ENCODE data around the gene BCL2L12.
"Not testable (repeated sequence)": the region's sequence is repeated elsewhere in the genome, so short reads cannot be mapped to it uniquely, and the experiment has no call there.

Gene BCL2L12

DNA sequence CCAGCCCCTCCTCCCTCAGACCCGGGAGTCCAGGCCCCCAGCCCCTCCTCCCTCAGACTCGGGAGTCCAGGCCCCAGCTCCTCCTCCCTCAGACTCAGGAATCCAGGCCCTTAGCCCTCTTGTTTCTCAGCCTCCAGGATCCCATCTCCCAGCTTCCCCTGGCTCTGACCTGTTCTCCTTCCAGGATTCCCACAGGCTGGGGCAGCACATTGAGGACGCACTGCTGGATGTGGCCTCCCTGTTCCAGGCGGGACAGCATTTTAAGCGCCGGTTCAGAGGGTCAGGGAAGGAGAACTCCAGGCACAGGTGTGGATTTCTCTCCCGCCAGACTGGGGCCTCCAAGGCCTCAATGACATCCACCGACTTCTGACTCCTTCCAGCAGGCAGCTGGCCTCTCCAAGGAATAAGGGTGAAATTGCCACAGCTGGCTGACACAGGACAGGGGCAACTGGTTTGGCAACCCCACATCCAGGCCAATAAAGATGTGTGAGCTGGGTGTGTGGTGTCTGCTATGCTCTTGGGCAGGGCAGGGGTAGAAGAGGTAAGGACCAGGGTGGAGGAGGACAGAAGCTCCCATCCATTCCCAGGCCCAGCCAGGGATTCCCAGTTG is 47.6 kb downstream of the BCL2L12 start:
- no peak for DNase-seq

- DNase-seq, result peak; percentile 12
Measured at GRCh38 chr19:49716154-49716553, 50.4 kb downstream of the BCL2L12 start.

GRCh38 chr19:49718511-49718910 is 52.8 kb downstream of the BCL2L12 start:
- no peak for DNase-seq

DNA sequence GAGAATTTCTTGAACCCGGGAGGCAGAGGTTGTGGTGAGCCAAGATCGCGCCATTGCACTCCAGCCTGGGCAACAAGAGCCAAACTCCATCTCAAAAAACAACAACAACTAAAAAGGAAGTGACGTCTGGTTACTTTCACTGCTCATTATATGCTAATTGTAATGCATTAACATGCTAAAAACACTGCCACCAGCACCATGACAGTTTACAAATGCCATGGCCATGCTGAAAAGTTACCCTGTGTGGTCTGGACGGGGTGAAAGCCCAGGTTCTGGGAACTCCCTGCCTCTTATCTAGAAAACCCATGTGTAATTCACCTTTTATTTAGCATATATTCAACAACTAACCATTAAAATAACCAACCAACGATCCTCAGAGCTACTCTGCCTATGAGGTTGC is 53.3 kb downstream of the BCL2L12 start:
- DNase-seq, result no peak

GRCh38 chr19:49719420-49719819 is 53.7 kb downstream of the BCL2L12 start:
- DNase-seq, result not testable (repeated sequence)

All from activated CD4-positive, alpha-beta T cell treated with anti-CD3 and anti-CD28 coated beads, Interleukin-2, amount 50 U/mL, for 16 hours (primary cell).